HG03039 (cell line): Measurements from ENCODE around the gene MRPS24.

Experiments used
- ATAC-seq: cut with Tn5 transposase; IDR thresholded peaks from one replicate; pipeline ENCODE4 v1.9.1; 2021; ENCODE audit warnings: mild to moderate bottlenecking, moderate library complexity; ENCODE audit not compliant: unreplicated experiment

Gene MRPS24

DNA sequence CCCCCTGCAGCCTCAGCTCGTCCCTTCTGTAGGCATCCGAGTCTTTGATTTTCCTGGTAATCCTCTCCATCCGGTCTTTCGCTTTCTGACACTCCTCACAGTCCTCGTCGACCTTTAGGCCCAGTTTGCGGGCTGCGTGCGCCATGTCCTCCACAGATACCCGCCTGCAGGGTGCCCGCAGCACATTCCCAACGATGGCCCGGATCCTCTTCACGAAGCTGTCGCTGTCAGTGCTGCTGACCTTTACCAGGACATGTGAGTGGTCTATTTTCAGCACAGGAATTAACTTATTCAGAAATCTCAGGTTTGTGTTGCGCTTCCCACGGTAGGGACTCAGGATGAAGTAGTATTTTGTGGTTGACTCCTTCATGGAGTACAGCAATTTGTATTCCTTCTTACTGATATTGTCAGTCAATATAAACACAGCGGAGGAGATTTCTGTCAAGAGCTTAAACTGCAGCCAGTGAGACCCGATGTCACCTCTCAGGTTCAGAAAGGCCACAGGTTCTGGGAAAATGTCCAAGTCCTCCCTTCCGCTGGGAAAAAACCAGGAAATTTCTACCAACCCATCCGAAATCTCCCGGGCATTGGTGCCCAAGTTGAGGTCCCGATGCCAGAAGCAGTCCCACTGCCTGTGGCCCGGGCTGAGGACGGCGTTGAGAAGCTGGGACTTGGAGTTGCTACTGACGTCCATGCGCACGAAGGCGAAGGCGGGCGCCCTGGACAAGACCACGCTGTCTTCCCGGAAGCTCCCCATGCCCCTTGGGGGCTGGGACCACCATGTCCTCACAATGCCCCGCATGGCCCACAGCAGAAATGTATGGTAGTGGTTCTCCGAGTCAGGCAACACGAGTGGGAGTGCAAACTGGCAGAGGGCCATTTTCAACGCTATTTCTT lies 8.9 kb upstream of the MRPS24 start:
- no peak for ATAC-seq

DNA sequence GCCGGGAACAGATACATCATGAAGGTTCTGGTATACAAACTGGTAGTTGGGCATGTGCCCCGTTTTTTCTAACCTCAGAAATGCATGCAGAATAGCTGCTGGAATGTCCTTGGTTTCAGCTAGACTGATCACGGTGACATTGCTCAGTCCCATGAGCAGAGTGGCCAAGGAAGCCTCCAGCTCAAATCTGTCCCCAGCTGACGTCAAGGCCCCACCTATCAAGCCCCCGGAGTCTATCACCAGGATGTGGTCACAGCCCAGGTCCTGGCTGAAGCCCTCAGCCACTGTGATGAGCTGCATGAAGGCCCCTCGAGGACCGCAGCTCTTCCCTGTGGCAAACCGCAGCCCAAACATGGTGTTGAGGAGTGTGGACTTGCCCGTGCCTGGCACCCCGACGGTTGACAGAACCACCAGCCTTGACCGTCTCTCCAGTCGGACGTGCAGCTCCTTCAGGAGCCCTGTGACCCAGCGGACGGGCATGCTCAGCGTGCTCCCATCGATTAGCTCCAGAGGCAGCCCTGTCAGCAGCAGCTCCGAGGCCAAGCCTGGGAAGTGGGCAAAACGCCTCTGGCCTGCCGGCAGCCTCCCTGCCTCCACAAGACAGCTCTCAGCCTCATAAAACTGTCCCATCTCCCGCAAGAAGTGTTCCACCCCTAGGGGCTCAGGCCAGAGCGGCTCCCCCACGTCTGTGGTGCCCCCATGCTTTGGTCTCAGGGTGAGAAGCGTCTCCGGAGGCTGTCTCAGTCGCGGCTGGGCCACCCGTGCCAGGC lies 7.8 kb upstream of the MRPS24 start:
- no peak for ATAC-seq

- no peak for ATAC-seq
These were observed 6.9 kb upstream of the MRPS24 start for GRCh38 chr7:43876241-43876640.

DNA sequence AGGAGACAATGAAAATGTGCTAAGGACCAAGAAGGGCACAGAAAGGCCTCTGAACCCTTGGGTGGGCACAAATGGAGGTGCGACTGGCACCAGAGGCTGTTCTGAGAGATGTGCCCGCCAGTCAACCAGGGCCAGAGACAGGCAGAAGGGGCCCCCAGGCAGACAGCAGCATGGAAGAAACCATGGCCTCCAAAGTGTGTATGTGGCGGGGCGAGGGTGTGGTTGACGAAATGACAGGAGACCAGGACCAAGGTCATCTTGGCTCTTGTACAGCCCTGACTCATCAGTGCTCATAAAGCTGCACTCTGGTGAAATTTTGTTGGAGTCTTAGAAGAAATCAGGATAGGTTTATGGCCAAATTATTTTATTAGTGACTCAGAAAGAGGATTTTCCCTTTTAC lies 4.0 kb upstream of the MRPS24 start:
- no peak for ATAC-seq

- ATAC-seq, result no peak
These were observed 3.2 kb upstream of the MRPS24 start for GRCh38 chr7:43872406-43873110.

DNA sequence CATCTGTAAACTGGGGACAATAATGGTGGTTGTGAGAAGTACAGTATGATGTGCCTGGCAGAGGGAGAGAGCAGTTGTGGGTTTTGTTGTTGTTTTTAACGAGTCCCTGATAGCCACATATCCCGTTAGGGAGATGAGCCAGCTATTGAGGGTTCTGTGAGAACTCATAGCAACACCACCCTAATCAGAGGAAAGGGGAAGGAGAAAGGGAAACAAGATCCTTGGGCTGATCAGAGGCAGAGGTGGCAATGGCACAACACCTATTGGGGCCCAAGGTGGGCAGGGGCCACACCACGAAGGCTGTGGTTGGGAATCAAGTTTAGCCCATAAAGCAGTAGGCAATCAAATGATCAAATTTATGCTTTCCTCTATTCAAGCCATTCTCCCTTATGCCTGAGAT lies 1.7 kb upstream of the MRPS24 start:
- ATAC-seq, result no peak

DNA sequence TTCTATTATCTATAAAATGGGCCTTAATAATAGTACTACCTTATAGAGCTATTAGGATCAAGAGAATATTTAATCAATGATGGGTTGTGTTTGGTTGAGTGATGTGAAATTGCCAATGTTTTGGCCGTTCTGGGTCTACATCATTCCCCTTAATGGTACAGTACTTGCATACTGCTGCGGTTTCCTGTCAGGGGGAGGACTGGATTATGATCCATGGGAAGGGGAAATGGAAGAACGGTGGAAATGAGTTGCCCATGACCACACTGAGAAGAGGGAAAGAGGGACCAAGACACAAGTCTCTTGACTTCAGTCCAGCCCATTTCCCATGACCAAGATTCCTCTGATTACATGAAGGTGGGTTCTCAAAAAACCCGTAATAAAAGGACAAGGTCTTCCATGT lies 999 bp upstream of the MRPS24 start:
- ATAC-seq, result no peak

GRCh38 chr7:43869867-43870240 lies 537 bp upstream of the MRPS24 start:
- no peak for ATAC-seq

DNA sequence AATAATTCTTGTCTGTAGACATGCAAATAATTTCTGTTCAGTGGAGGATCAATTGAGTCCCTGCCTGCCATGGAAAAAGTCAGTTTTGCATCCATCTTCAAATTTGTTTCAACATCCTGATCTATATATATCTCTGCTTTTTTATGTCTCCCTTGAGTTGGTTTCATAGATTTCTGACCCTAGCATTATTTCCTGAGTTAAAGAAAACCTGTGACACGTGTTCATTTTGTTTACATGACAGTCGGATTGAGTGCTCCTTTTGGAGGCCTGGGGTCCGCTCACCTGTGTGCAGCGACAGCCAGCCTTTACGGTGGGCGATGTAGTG lies 674 bp downstream of the MRPS24 start:
- ATAC-seq, result no peak

DNA sequence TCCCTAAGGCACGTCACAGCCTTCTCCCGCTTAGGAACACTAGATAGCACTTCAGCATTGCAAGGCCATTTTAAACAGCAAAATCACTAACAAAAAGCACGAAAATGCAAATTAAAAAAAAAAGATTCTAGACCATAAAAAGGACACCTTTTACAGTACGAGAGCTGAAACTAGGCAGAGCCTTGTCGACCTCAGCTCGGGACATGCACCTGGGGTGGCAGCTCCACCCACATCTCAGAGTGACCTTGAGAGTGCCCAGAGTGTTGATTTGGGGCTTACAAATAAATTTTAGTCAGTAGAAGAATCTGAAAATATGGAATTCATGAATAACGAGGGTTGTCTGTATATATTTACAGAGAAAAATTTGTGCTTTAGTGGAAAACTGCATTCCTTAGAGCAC lies 1.1 kb downstream of the MRPS24 start:
- ATAC-seq, result no peak

DNA sequence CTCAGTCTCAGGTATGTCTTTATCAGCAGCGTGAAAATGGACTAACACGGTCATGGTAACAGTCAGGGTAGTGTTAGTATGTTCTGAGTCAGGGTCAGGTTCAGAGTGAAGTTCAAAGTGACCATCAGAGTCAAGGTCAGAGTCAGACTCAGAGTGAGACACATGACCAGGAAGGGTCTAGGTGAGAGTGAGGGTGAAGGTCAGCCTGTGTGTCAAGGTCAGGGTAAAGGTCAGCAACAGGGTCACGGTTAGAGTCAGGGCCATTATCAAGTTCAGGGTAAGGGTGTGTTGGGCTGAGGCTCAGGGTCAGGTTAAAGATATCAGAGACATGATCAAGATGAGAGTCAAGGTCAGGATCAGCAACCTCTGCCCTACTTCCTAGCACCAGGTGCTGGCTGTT lies 4.0 kb downstream of the MRPS24 start:
- no peak for ATAC-seq

DNA sequence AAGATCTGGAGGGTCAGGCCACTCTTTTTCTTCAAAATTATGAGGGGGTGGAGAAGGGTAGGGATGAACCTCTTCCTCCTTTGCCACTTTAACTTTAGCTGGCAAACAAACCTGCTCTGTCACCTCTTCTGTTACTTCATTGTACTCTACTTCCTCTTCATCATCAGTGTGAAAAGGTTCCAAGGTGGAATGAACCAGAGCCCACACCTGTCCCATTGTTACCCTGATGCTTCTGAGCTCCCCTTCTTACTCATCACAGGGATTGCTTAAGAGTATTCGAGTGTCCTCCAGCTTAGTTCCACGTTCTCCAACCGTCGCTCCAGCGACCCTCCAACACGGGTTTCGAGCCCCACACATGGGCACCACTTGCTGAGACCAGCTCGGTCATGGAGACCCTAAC lies 5.2 kb downstream of the MRPS24 start:
- ATAC-seq, result no peak

DNA sequence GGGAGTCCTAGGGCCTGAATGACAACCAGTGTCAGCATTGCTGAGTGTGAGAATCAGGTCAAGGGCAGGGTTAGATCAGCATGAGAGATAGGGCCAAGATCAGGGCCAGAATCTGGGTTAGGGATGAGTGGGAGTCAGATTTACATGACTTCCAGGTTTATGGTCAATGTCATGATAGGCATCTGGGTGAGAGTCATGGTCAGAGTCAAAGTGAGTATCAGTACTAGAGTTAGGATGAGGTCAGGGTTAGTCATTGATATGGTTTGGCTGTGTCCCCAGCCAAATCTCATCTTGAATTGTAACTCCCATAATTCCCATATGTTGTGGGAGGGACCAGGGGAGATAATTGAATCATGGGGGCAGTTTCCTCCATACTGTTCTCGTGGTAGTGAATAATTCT lies 12.3 kb downstream of the MRPS24 start:
- ATAC-seq, result no peak

GRCh38 chr7:43856316-43856715 lies 13.0 kb downstream of the MRPS24 start:
- no peak for ATAC-seq

DNA sequence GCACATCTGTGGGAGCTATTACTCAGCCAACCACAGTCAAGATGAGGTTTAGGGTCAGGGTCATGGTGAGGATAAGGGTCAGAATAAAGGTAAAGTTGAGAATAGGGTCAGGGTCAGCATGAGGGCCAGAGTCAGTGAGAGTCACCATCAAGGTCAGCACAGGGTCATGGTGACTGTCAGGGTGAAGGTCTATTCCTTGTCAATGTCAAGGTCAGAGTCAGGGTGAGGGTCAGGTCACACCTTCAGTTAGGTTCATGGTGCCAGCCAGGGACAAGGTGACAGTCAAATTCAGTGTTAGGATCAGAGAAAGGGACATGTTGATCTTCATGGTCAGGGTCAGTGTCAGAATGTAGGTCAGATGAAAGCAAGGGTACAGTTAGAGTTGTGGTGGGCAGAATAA lies 14.1 kb downstream of the MRPS24 start:
- no peak for ATAC-seq

- ATAC-seq, result no peak
These were observed 17.5 kb downstream of the MRPS24 start for GRCh38 chr7:43851805-43852204.

DNA sequence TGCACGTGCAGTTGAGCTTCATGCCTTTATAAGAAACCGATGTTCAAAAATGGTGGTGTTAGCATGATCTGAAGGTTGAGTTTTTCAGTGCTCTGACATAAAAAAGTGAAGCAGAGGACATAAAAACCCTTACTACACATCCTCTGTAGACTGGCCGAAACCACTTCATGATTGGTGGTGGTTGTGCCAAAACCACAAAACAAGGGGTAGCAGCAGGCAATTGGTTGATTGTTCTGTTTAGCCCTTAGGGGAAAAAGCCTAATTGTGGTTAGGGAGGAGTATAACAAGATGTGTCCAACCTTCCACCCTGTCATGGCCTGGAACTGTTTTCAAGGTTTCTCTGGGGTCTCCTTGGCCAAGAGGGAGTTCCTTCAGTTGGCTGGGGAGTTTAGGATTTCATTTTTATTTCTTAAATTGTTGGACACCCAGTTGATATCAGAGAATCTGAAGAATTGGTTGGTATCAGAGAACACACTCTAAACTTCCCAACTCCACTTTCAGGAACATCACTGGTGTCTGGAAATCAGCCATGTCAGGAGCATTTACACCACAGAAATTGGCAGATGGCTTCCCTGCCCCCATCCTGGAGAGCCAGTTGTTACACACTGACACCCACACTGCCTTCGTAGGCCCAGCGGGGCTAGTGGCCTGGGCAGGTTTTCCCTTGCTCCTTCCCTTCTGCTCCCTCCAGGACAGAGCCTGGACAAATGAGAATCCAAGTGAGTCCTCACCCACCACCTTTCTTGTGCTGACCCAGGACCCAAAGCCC lies 18.8 kb downstream of the MRPS24 start:
- ATAC-seq, result no peak

- no peak for ATAC-seq
These were observed 20.3 kb downstream of the MRPS24 start for GRCh38 chr7:43849047-43849446.

DNA sequence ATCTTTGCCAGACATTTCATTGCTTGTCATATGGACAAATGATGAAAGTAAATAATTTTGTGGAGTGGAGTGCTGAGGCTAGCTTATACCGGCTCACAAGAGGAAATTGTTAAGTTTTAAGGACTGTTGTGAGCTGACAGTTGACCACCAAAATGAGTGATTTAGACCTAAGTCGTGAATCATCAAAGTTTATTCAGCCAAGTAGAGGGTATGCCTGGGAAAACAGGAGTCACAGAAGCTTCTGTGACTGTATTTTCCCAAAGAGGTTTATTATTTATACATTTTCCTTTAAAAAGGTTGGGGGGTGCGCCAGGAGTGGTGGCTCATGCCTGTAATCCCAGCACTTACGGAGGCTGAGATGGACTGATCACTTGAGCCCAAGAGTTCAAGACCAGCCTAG lies 21.8 kb downstream of the MRPS24 start:
- ATAC-seq, result no peak

GRCh38 chr7:43844662-43845061 lies 24.7 kb downstream of the MRPS24 start:
- no peak for ATAC-seq

DNA sequence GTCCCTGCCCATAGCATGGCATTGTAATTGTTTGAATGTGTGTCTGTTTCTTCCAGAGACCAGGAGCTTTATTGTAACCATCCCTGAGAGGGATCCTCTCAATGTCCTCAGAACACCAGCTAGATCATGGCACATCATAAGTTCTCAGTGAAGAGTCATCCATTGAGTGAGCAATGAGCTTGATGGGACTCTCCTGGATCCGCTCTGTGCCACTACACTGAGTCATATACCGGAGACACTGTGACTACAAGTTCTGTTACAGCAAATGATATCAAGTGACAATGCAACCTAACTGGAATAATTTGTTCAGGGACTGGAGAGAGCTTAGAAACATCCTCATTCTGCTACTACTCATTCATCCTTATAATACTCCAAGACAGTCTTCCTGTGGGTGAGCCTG lies 25.1 kb downstream of the MRPS24 start:
- ATAC-seq, result no peak
